Astrocyte (in vitro differentiated cells and primary cell): ENCODE results near the gene ACYP2. TPM values are rescaled to one million over a fixed set of nuclear protein-coding genes. Genes with fewer than 3 reads are reported as not detected.

Source experiments
- DNase-seq: peaks from one replicate; pipeline ENCODE4 v3.0.0-alpha.2; 2010; ENCODE audit warnings: low read depth
- FAIRE-seq: peaks from 2 replicates; lab custom pipeline; 2011; peaks lifted over from hg19 to GRCh38; lab: Jason Lieb, UNC
- H2AFZ ChIP-seq: 2 replicates; pipeline ENCODE4 v1.6.0; 2012; ENCODE audit warnings: low read depth, low read length, inconsistent platforms
- H3K27ac ChIP-seq: 2 replicates; pipeline ENCODE4 v1.5.1; 2011; ENCODE audit warnings: low read depth, low read length, inconsistent platforms
- H3K27me3 ChIP-seq: 2 replicates; pipeline ENCODE4 v1.6.0; 2011; ENCODE audit warnings: low read length, inconsistent platforms; ENCODE audit not compliant: insufficient read depth
- H3K36me3 ChIP-seq: 2 replicates; pipeline ENCODE4 v1.5.1; 2011; ENCODE audit warnings: low read length, inconsistent platforms; ENCODE audit not compliant: insufficient read depth
- H3K4me1 ChIP-seq: 2 replicates; pipeline ENCODE4 v1.5.1; 2011; ENCODE audit warnings: low read length, inconsistent platforms; ENCODE audit not compliant: insufficient read depth
- H3K4me2 ChIP-seq: 2 replicates; pipeline ENCODE4 v1.6.0; 2012; ENCODE audit warnings: low read length, inconsistent platforms
- H3K4me3 ChIP-seq: 2 replicates; pipeline ENCODE4 v1.5.1; 2011; ENCODE audit warnings: low read depth, mild to moderate bottlenecking, low read length, inconsistent platforms; ENCODE audit not compliant: insufficient read depth
- H3K79me2 ChIP-seq: 2 replicates; pipeline ENCODE4 v1.6.0; 2012; ENCODE audit warnings: mild to moderate bottlenecking, low read length, inconsistent platforms; ENCODE audit not compliant: insufficient read depth
- H3K9ac ChIP-seq: 2 replicates; pipeline ENCODE4 v1.6.0; 2012; ENCODE audit warnings: mild to moderate bottlenecking, low read length, inconsistent platforms
- H3K9me3 ChIP-seq: 2 replicates; pipeline ENCODE4 v1.5.1; 2012; ENCODE audit warnings: low read depth, mild to moderate bottlenecking, low read length, inconsistent platforms; ENCODE audit not compliant: insufficient read depth
- H4K20me1 ChIP-seq: 2 replicates; pipeline ENCODE4 v1.6.0; 2012; ENCODE audit warnings: low read length, inconsistent platforms; ENCODE audit not compliant: insufficient read depth
- H3K27ac Mint-ChIP-seq: one replicate; pipeline ENCODE4 v1.8.0; 2021; ENCODE audit warnings: mild to moderate bottlenecking, mixed read lengths; ENCODE audit not compliant: unreplicated experiment
- H3K27me3 Mint-ChIP-seq: one replicate; pipeline ENCODE4 v1.8.0; 2021; ENCODE audit warnings: low read depth, mixed read lengths; ENCODE audit not compliant: unreplicated experiment
- H3K36me3 Mint-ChIP-seq: one replicate; pipeline ENCODE4 v1.8.0; 2021; ENCODE audit warnings: low read depth, mixed read lengths; ENCODE audit not compliant: unreplicated experiment
- H3K4me1 Mint-ChIP-seq: one replicate; pipeline ENCODE4 v1.8.0; 2021; ENCODE audit warnings: low read depth, mixed read lengths; ENCODE audit not compliant: unreplicated experiment
- H3K4me3 Mint-ChIP-seq: one replicate; pipeline ENCODE4 v1.8.0; 2021; ENCODE audit warnings: mild to moderate bottlenecking, moderate library complexity, mixed read lengths; ENCODE audit not compliant: unreplicated experiment
- H3K9me3 Mint-ChIP-seq: one replicate; pipeline ENCODE4 v1.8.0; 2021; ENCODE audit warnings: mild to moderate bottlenecking, mixed read lengths; ENCODE audit not compliant: unreplicated experiment
- EZH2 ChIP-seq: IDR thresholded peaks from 2 replicates; pipeline ENCODE4 v1.6.1; 2012; ENCODE audit warnings: mild to moderate bottlenecking, low read length, inconsistent platforms; ENCODE audit not compliant: insufficient read depth
- total RNA-seq: library from RNA; stranded (reverse); gene quantifications from 2 replicates; pipeline ENCODE4 v1.2.1, GENCODE V29; 2021
- TF ChIP-seq, protein P1 (sequence below): IDR thresholded peaks from 2 replicates; pipeline ENCODE4 v1.5.1; 2011; ENCODE audit warnings: low read depth, mild to moderate bottlenecking, inconsistent platforms, low read length, moderate library complexity; ENCODE audit not compliant: insufficient read depth

The ACYP2 gene
- total RNA-seq, 1 donor from 2014 or later = 6.8 TPM

DNA sequence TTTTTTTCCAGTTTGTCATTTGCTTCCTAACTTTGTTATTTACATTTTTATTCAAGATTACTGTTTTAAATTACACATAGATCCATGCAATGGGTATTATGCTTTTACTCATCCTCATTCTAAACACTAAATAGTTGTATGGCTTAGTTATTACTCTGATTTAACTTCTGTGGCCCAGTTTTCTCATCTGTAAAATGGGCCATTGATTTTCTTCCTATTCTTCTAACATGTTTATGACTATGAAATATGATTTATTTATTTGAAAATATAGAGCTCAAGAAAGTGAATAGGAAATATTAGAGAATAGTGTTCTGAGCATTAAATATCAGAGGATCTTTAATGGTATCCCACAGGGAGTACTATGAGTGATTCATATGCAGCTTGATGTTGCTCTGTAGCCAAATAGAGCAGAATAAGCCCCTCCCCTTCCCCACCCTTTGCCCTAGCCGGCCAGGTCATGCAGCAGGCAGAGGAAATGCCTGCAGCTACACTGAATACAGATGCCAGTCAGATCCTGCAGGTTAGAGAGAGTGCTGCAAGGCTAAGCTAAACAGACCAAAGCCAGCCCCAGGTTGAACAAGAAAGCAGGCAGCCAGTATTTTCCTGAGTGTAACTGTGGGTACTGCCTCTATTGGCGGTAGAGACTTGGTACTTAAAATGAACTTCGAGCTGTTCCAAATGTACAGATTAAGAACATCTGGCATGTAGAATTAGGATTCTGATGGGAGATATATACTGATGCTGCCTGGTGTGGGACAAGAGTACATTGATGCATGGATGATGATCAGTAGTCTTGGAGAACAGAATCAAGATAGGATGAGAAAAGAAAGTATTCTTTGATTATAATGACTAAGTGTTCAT, 11.7 kb upstream of the ACYP2 start:
- no peak overlapping the region for H3K4me3 Mint-ChIP-seq
- no peaks in the 10 kb centered on the region for H3K9me3 Mint-ChIP-seq
- H3K36me3 Mint-ChIP-seq = no peaks in the 10 kb centered on the region
- no peak overlapping the region for H2AFZ ChIP-seq
- H3K27ac ChIP-seq = no peak overlapping the region
- no peak for TF ChIP-seq EZH2
- TF ChIP-seq, protein P1, sequence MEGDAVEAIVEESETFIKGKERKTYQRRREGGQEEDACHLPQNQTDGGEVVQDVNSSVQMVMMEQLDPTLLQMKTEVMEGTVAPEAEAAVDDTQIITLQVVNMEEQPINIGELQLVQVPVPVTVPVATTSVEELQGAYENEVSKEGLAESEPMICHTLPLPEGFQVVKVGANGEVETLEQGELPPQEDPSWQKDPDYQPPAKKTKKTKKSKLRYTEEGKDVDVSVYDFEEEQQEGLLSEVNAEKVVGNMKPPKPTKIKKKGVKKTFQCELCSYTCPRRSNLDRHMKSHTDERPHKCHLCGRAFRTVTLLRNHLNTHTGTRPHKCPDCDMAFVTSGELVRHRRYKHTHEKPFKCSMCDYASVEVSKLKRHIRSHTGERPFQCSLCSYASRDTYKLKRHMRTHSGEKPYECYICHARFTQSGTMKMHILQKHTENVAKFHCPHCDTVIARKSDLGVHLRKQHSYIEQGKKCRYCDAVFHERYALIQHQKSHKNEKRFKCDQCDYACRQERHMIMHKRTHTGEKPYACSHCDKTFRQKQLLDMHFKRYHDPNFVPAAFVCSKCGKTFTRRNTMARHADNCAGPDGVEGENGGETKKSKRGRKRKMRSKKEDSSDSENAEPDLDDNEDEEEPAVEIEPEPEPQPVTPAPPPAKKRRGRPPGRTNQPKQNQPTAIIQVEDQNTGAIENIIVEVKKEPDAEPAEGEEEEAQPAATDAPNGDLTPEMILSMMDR = no peak
- no peaks in the 10 kb centered on the region for H4K20me1 ChIP-seq
- no peak overlapping the region for H3K27ac Mint-ChIP-seq
- H3K79me2 ChIP-seq = no peaks in the 10 kb centered on the region
- no peak overlapping the region for H3K4me3 ChIP-seq
- peak overlapping the region; percentile 17 for H3K4me2 ChIP-seq
- H3K4me1 ChIP-seq = peaks cover 5% of the 10 kb centered on the region
- H3K27me3 ChIP-seq = no peaks in the 10 kb centered on the region
- no peaks in the 10 kb centered on the region for H3K36me3 ChIP-seq
- FAIRE-seq (no peak), DNase-seq (peak; percentile 47)
- H3K9me3 ChIP-seq = no peaks in the 10 kb centered on the region
- peaks cover 5% of the 10 kb centered on the region for H3K4me1 Mint-ChIP-seq
- H3K9ac ChIP-seq = no peak overlapping the region
- no peaks in the 10 kb centered on the region for H3K27me3 Mint-ChIP-seq

DNA sequence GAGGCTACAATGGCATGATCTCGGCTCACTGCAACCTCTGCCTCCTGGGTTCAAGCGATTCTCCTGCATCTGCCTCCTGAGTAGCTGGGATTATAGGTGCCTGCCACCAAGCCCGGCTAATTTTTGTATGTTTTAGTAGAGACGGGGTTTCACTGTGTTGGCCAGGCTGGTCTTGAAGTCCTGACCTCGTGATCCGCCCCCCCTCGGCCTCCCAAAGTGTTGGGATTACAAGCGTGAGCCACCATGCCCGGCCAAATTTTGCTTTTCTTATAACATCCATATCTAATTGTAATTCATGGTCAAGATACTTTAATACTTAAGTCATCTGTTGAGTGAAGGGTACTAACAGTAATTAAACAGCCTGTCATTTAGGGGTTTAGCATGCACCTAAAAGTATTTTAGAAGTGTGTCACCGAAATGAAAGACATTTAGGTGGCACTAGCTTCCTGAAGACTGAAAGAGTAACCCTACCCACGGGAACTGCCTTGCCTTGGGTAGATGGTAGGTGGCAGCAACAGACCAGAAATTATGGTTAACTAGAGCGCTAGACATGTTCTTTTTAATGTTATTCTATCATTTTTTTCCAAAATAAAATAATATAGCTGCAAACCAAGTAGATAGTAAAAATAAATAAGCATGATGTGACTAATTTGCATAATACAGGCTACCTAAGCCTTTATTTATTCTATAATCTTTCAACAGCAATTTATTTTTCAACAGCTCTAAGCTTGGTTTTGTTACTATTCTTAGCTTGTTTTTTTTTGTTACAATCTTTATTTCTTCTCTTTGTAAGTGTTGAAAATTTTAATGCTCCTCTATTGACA, 8.6 kb upstream of the ACYP2 start:
- H3K27me3 Mint-ChIP-seq = no peaks in the 10 kb centered on the region
- H3K27ac Mint-ChIP-seq = peak overlapping the region; percentile 41
- Histone ChIP-seq H3K9me3 (no peaks in the 10 kb centered on the region), H3K27ac (no peak overlapping the region), H3K36me3 (no peaks in the 10 kb centered on the region), H3K27me3 (no peaks in the 10 kb centered on the region), H4K20me1 (no peaks in the 10 kb centered on the region), H3K4me1 (peaks cover 5% of the 10 kb centered on the region), H3K79me2 (no peaks in the 10 kb centered on the region), H2AFZ (no peak overlapping the region), H3K4me3 (no peak overlapping the region), H3K9ac (no peak overlapping the region), H3K4me2 (peak overlapping the region; percentile 57)
- no peaks in the 10 kb centered on the region for H3K9me3 Mint-ChIP-seq
- no peak for TF ChIP-seq EZH2
- TF ChIP-seq, protein P1 = peak; percentile 91
- peak; percentile 25 for DNase-seq
- H3K4me1 Mint-ChIP-seq = peaks cover 5% of the 10 kb centered on the region
- H3K4me3 Mint-ChIP-seq = no peak overlapping the region
- H3K36me3 Mint-ChIP-seq = no peaks in the 10 kb centered on the region
- FAIRE-seq = peak; percentile 13
